ENCODE results near the gene TULP4. TPM values are rescaled to one million over a fixed set of nuclear protein-coding genes. Genes with fewer than 3 reads are reported as not detected.
"Not testable (repeated sequence)": the region's sequence is repeated elsewhere in the genome, so short reads cannot be mapped to it uniquely, and the experiment has no call there.

The TULP4 gene
- polyA plus RNA-seq, 2 donors: 3.5 to 7.6 TPM

DNA sequence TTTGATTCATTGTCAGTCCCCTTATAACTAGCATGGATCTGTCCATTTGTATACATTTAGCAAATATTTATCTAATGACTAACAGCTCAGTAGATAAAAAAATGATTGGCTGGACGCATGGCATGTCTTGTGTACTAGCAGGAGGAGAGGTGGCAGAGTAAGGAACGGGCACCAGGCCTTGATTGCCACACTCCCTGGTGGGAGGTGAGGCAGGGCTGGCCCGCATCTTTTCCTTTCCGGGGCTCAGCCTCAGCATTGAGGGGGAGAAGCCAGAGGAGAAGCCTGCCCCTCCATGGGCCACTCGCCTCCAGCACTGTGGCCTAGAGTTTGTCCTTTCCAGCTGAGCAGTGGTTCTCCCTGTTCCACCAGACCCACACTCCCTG is 162.7 kb downstream of the TULP4 start:
- Histone ChIP-seq H3K36me3 (ENCODE audit: control insufficient read depth in 2 of 2, insufficient read depth in 2 of 2, low read length in 1 of 2) (peaks cover 0 to 10% of the 10 kb centered on the region in 2 donors), H3K27ac (ENCODE audit: low read depth in 2 of 2, low read length in 1 of 2) (no peak overlapping the region)
- whole genome bisulfite sequencing, 2 donors: 69 to 72% methylated on average over 5 of the region's 5 CpGs

GRCh38 chr6:158475344-158476302 is 163.4 kb downstream of the TULP4 start:
- Histone ChIP-seq H3K36me3 (ENCODE audit: control insufficient read depth in 2 of 2, insufficient read depth in 2 of 2, low read length in 1 of 2) (peaks cover 0 to 10% of the 10 kb centered on the region in 2 donors), H3K9me3 (ENCODE audit: control insufficient read depth in 2 of 2, insufficient read depth in 1 of 2, low read depth in 1 of 2, low read length in 1 of 2) (no peaks in the 10 kb centered on the region), H3K4me3 (ENCODE audit: low read depth in 1 of 2, low read length in 2 of 2) (no peak overlapping the region), H3K4me1 (ENCODE audit: control insufficient read depth in 2 of 2, insufficient read depth in 2 of 2, low read length in 1 of 2) (peaks cover 2% of the 10 kb centered on the region in 2 donors), H3K27ac (ENCODE audit: low read depth in 2 of 2, low read length in 1 of 2) (no peak overlapping the region), H3K27me3 (ENCODE audit: control insufficient read depth in 1 of 2, insufficient read depth in 2 of 2, low read length in 2 of 2) (no peaks in the 10 kb centered on the region)
- WGBS, 2 donors: 60 to 68% methylated on average over 15 of the region's 15 CpGs

More for the DNA sequence above, 162.7 kb downstream of the TULP4 start:
- no peaks in the 10 kb centered on the region for H3K27me3 ChIP-seq (ENCODE audit: control insufficient read depth in 1 of 2, insufficient read depth in 2 of 2, low read length in 2 of 2)
- peaks cover 2% of the 10 kb centered on the region in 2 donors for H3K4me1 ChIP-seq (ENCODE audit: control insufficient read depth in 2 of 2, insufficient read depth in 2 of 2, low read length in 1 of 2)
- no peak overlapping the region for H3K4me3 ChIP-seq (ENCODE audit: low read depth in 1 of 2, low read length in 2 of 2)
- no peaks in the 10 kb centered on the region for H3K9me3 ChIP-seq (ENCODE audit: control insufficient read depth in 2 of 2, insufficient read depth in 1 of 2, low read depth in 1 of 2, low read length in 1 of 2)

DNA sequence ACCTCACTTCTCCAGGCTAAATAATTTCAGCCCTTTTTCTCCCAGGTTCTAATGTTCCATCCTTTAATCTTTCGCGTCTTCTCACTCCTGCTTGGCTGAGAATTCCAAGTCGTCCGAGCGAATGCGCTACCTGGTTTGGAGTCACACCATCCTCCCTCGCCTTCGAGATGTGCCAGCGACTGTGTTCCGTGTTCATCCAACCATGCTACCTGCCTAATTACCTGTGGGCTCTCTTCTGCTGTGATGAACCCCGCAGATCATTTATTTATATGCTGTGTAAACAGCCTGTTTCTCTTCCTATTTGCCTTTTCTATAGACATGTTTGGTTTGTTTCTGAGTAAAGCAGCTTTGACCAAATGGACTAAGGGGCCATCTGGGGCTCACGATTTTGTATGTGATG is 164.1 kb downstream of the TULP4 start:
- H3K4me1 ChIP-seq (ENCODE audit: control insufficient read depth in 2 of 2, insufficient read depth in 2 of 2, low read length in 1 of 2): peaks cover 0 to 2% of the 10 kb centered on the region in 2 donors
- H3K9me3 ChIP-seq (ENCODE audit: control insufficient read depth in 2 of 2, insufficient read depth in 1 of 2, low read depth in 1 of 2, low read length in 1 of 2): no peaks in the 10 kb centered on the region
- 94 to 96% methylated on average over 12 of the region's 12 CpGs for WGBS, 2 donors
- H3K4me3 ChIP-seq (ENCODE audit: low read depth in 1 of 2, low read length in 2 of 2): no peak overlapping the region
- no peak overlapping the region for H3K27ac ChIP-seq (ENCODE audit: low read depth in 2 of 2, low read length in 1 of 2)
- no peaks in the 10 kb centered on the region for H3K27me3 ChIP-seq (ENCODE audit: control insufficient read depth in 1 of 2, insufficient read depth in 2 of 2, low read length in 2 of 2)
- peaks cover 4 to 18% of the 10 kb centered on the region in 2 donors for H3K36me3 ChIP-seq (ENCODE audit: control insufficient read depth in 2 of 2, insufficient read depth in 2 of 2, low read length in 1 of 2)

- not testable (repeated sequence) for H3K9me3 ChIP-seq (ENCODE audit: control insufficient read depth in 2 of 2, insufficient read depth in 1 of 2, low read depth in 1 of 2, low read length in 1 of 2); H3K4me3 ChIP-seq (ENCODE audit: low read depth in 1 of 2, low read length in 2 of 2); H3K4me1 ChIP-seq (ENCODE audit: control insufficient read depth in 2 of 2, insufficient read depth in 2 of 2, low read length in 1 of 2); H3K27me3 ChIP-seq (ENCODE audit: control insufficient read depth in 1 of 2, insufficient read depth in 2 of 2, low read length in 2 of 2); H3K27ac ChIP-seq (ENCODE audit: low read depth in 2 of 2, low read length in 1 of 2)
- 96 to 98% methylated on average over 4 of the region's 4 CpGs for WGBS, 2 donors
- peaks cover 4 to 25% of the 10 kb centered on the region in 2 donors for H3K36me3 ChIP-seq (ENCODE audit: control insufficient read depth in 2 of 2, insufficient read depth in 2 of 2, low read length in 1 of 2)
Observed at GRCh38 chr6:158477722-158478121, 165.5 kb downstream of the TULP4 start.

GRCh38 chr6:158480989-158481388 is 168.7 kb downstream of the TULP4 start:
- Histone ChIP-seq H3K4me3 (ENCODE audit: low read depth in 1 of 2, low read length in 2 of 2) (no peak overlapping the region), H3K4me1 (ENCODE audit: control insufficient read depth in 2 of 2, insufficient read depth in 2 of 2, low read length in 1 of 2) (no peaks in the 10 kb centered on the region), H3K36me3 (ENCODE audit: control insufficient read depth in 2 of 2, insufficient read depth in 2 of 2, low read length in 1 of 2) (peaks cover 4 to 30% of the 10 kb centered on the region in 2 donors), H3K9me3 (ENCODE audit: control insufficient read depth in 2 of 2, insufficient read depth in 1 of 2, low read depth in 1 of 2, low read length in 1 of 2) (no peaks in the 10 kb centered on the region), H3K27ac (ENCODE audit: low read depth in 2 of 2, low read length in 1 of 2) (no peak overlapping the region), H3K27me3 (ENCODE audit: control insufficient read depth in 1 of 2, insufficient read depth in 2 of 2, low read length in 2 of 2) (no peaks in the 10 kb centered on the region)
- whole genome bisulfite sequencing, 2 donors: 96% methylated on average over 20 of the region's 20 CpGs

GRCh38 chr6:158481690-158482473 is 169.6 kb downstream of the TULP4 start:
- 68 to 82% methylated on average over 12 of the region's 12 CpGs for WGBS, 2 donors
- H3K9me3 ChIP-seq (ENCODE audit: control insufficient read depth in 2 of 2, insufficient read depth in 1 of 2, low read depth in 1 of 2, low read length in 1 of 2): no peaks in the 10 kb centered on the region
- no peaks in the 10 kb centered on the region for H3K4me1 ChIP-seq (ENCODE audit: control insufficient read depth in 2 of 2, insufficient read depth in 2 of 2, low read length in 1 of 2)
- H3K4me3 ChIP-seq (ENCODE audit: low read depth in 1 of 2, low read length in 2 of 2): no peak overlapping the region
- H3K27ac ChIP-seq (ENCODE audit: low read depth in 2 of 2, low read length in 1 of 2): no peak overlapping the region
- H3K36me3 ChIP-seq (ENCODE audit: control insufficient read depth in 2 of 2, insufficient read depth in 2 of 2, low read length in 1 of 2): peaks cover 4 to 27% of the 10 kb centered on the region in 2 donors
- H3K27me3 ChIP-seq (ENCODE audit: control insufficient read depth in 1 of 2, insufficient read depth in 2 of 2, low read length in 2 of 2): no peaks in the 10 kb centered on the region

- H3K4me3 ChIP-seq (ENCODE audit: low read depth in 1 of 2, low read length in 2 of 2): no peak overlapping the region
- H3K36me3 ChIP-seq (ENCODE audit: control insufficient read depth in 2 of 2, insufficient read depth in 2 of 2, low read length in 1 of 2): peaks cover 4 to 20% of the 10 kb centered on the region in 2 donors
- 98% methylated on average over 2 of the region's 2 CpGs for WGBS, 2 donors
- no peaks in the 10 kb centered on the region for H3K9me3 ChIP-seq (ENCODE audit: control insufficient read depth in 2 of 2, insufficient read depth in 1 of 2, low read depth in 1 of 2, low read length in 1 of 2)
- no peak overlapping the region for H3K27ac ChIP-seq (ENCODE audit: low read depth in 2 of 2, low read length in 1 of 2)
- H3K4me1 ChIP-seq (ENCODE audit: control insufficient read depth in 2 of 2, insufficient read depth in 2 of 2, low read length in 1 of 2): no peaks in the 10 kb centered on the region
- no peaks in the 10 kb centered on the region for H3K27me3 ChIP-seq (ENCODE audit: control insufficient read depth in 1 of 2, insufficient read depth in 2 of 2, low read length in 2 of 2)
Observed at GRCh38 chr6:158485431-158485830, 173.2 kb downstream of the TULP4 start.

- WGBS, 2 donors: 93% methylated on average over 5 of the region's 5 CpGs
- Histone ChIP-seq H3K36me3 (ENCODE audit: control insufficient read depth in 2 of 2, insufficient read depth in 2 of 2, low read length in 1 of 2) (peaks cover 0 to 5% of the 10 kb centered on the region in 2 donors), H3K27ac (ENCODE audit: low read depth in 2 of 2, low read length in 1 of 2) (no peak overlapping the region)
Observed at GRCh38 chr6:158487495-158487894, 175.2 kb downstream of the TULP4 start.

GRCh38 chr6:158488065-158488464 is 175.8 kb downstream of the TULP4 start:
- Histone ChIP-seq H3K27ac (ENCODE audit: low read depth in 2 of 2, low read length in 1 of 2) (no peak overlapping the region), H3K9me3 (ENCODE audit: control insufficient read depth in 2 of 2, insufficient read depth in 1 of 2, low read depth in 1 of 2, low read length in 1 of 2) (no peaks in the 10 kb centered on the region), H3K4me3 (ENCODE audit: low read depth in 1 of 2, low read length in 2 of 2) (no peak overlapping the region), H3K4me1 (ENCODE audit: control insufficient read depth in 2 of 2, insufficient read depth in 2 of 2, low read length in 1 of 2) (no peaks in the 10 kb centered on the region), H3K27me3 (ENCODE audit: control insufficient read depth in 1 of 2, insufficient read depth in 2 of 2, low read length in 2 of 2) (no peaks in the 10 kb centered on the region), H3K36me3 (ENCODE audit: control insufficient read depth in 2 of 2, insufficient read depth in 2 of 2, low read length in 1 of 2) (peaks cover 0 to 5% of the 10 kb centered on the region in 2 donors)
- WGBS, 2 donors: 54 to 71% methylated on average over 4 of the region's 4 CpGs

More at GRCh38 chr6:158487495-158487894, 175.2 kb downstream of the TULP4 start:
- H3K9me3 ChIP-seq (ENCODE audit: control insufficient read depth in 2 of 2, insufficient read depth in 1 of 2, low read depth in 1 of 2, low read length in 1 of 2): no peaks in the 10 kb centered on the region
- H3K4me3 ChIP-seq (ENCODE audit: low read depth in 1 of 2, low read length in 2 of 2): no peak overlapping the region
- no peaks in the 10 kb centered on the region for H3K4me1 ChIP-seq (ENCODE audit: control insufficient read depth in 2 of 2, insufficient read depth in 2 of 2, low read length in 1 of 2)
- H3K27me3 ChIP-seq (ENCODE audit: control insufficient read depth in 1 of 2, insufficient read depth in 2 of 2, low read length in 2 of 2): no peaks in the 10 kb centered on the region
